Right lobe of liver (tissue), 4 donors: ENCODE data around the gene NLRP13.

Experiments used
- POLR2A ChIP-seq: fragments of 450-650 bp; IDR thresholded peaks from one replicate; pipeline ENCODE4 v1.6.1; 2017; ENCODE audit warnings: antibody characterized with exemption, mild to moderate bottlenecking
- TF ChIP-seq, protein P1 (sequence below), 4 donors: fragments of 200-600 bp in 3 of 4; fragments of 450-650 bp in 1 of 4; IDR thresholded peaks; one replicate each; pipeline versions ENCODE4 v1.5.1 to v1.8.0; 2016 to 2022; ENCODE audit warnings: antibody characterized with exemption in 4 of 4, mild to moderate bottlenecking in 2 of 4
- donor health status: DM: no; HTN: no; CAD: no.
- donor health status: DM: no; HTN: no; CAD: no.
- donor health status: DM: no; HTN: yes; CAD: no.

GRCh38 chr19:55866521-55866920 lies 65.6 kb downstream of the NLRP13 start:
- TF ChIP-seq, protein P1, sequence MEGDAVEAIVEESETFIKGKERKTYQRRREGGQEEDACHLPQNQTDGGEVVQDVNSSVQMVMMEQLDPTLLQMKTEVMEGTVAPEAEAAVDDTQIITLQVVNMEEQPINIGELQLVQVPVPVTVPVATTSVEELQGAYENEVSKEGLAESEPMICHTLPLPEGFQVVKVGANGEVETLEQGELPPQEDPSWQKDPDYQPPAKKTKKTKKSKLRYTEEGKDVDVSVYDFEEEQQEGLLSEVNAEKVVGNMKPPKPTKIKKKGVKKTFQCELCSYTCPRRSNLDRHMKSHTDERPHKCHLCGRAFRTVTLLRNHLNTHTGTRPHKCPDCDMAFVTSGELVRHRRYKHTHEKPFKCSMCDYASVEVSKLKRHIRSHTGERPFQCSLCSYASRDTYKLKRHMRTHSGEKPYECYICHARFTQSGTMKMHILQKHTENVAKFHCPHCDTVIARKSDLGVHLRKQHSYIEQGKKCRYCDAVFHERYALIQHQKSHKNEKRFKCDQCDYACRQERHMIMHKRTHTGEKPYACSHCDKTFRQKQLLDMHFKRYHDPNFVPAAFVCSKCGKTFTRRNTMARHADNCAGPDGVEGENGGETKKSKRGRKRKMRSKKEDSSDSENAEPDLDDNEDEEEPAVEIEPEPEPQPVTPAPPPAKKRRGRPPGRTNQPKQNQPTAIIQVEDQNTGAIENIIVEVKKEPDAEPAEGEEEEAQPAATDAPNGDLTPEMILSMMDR (IDR thresholded peaks at IDR 0.05) = no peak
- TF ChIP-seq POLR2A = no peak
